Naive B cell (primary cell): ENCODE data around the gene SPDYE16. TPM values are rescaled to one million over a fixed set of nuclear protein-coding genes. Genes with fewer than 3 reads are reported as not detected.
"Not testable (repeated sequence)": the region's sequence is repeated elsewhere in the genome, so short reads cannot be mapped to it uniquely, and the experiment has no call there.

Source experiments
- ATAC-seq, 2 donors: fragments of 150-1000 bp; cut with Tn5 transposase; 2 replicates each; pipeline ENCODE4 v1.10.0; 2021; ENCODE audit warnings: low read depth in 2 of 2, mild to moderate bottlenecking in 2 of 2, moderate library complexity in 2 of 2
- DNase-seq: peaks from one replicate; pipeline ENCODE4 v3.0.0; 2022
- H3K27ac Mint-ChIP-seq, 6 donors: one replicate each; pipeline ENCODE4 v1.8.0; 2020 to 2022; ENCODE audit warnings: mild to moderate bottlenecking in 6 of 6, mixed read lengths in 6 of 6, moderate library complexity in 5 of 6, inconsistent platforms in 2 of 6
- H3K27me3 Mint-ChIP-seq, 3 donors: one replicate each; pipeline ENCODE4 v1.8.0; 2021 to 2022; ENCODE audit warnings: mixed read lengths in 3 of 3, mild to moderate bottlenecking in 1 of 3
- H3K36me3 Mint-ChIP-seq, 2 donors: one replicate each; pipeline ENCODE4 v1.8.0; 2020 to 2022; ENCODE audit warnings: mixed read lengths in 2 of 2, inconsistent platforms in 1 of 2, mild to moderate bottlenecking in 1 of 2
- H3K4me1 Mint-ChIP-seq, 3 donors: one replicate each; pipeline ENCODE4 v1.8.0; 2020 to 2022; ENCODE audit warnings: mixed read lengths in 3 of 3, inconsistent platforms in 1 of 3, mild to moderate bottlenecking in 1 of 3, moderate library complexity in 1 of 3
- H3K4me3 Mint-ChIP-seq, 8 donors: one replicate each; pipeline ENCODE4 v1.8.0; 2020 to 2022; ENCODE audit warnings: mild to moderate bottlenecking in 8 of 8, mixed read lengths in 8 of 8, moderate library complexity in 8 of 8, inconsistent platforms in 2 of 8
- H3K9me3 Mint-ChIP-seq, 7 donors: one replicate each; pipeline ENCODE4 v1.8.0; 2020 to 2022; ENCODE audit warnings: mixed read lengths in 7 of 7, mild to moderate bottlenecking in 5 of 7, inconsistent platforms in 2 of 7, moderate library complexity in 1 of 7
- polyA plus RNA-seq, 6 donors: library from polyadenylated mRNA; unstranded; fragments of 300-500 nt; fragmentation: Illumina TruSeq; gene quantifications; one replicate each; pipeline ENCODE4 v1.2.3, GENCODE V29; 2021; ENCODE audit warnings: low read depth in 6 of 6

Gene SPDYE16
- polyA plus RNA-seq, 6 donors from 2014 or later = 0.08 to 0.15 (median 0.09) TPM; not detected in 3

GRCh38 chr7:76514926-76515771 is 27.9 kb downstream of the SPDYE16 start:
- Mint-ChIP-seq H3K9me3 (no peaks in the 10 kb centered on the region), H3K27me3 (peaks cover 0 to 14% (median 0%) of the 10 kb centered on the region in 3 donors), H3K4me3 (no peak overlapping the region), H3K27ac (peak overlapping the region in 1 of 6 donors; percentile 95), H3K36me3 (no peaks in the 10 kb centered on the region), H3K4me1 (peaks cover 0 to 4% (median 0%) of the 10 kb centered on the region in 3 donors)
- ATAC-seq (no peak), DNase-seq (no peak)

DNA sequence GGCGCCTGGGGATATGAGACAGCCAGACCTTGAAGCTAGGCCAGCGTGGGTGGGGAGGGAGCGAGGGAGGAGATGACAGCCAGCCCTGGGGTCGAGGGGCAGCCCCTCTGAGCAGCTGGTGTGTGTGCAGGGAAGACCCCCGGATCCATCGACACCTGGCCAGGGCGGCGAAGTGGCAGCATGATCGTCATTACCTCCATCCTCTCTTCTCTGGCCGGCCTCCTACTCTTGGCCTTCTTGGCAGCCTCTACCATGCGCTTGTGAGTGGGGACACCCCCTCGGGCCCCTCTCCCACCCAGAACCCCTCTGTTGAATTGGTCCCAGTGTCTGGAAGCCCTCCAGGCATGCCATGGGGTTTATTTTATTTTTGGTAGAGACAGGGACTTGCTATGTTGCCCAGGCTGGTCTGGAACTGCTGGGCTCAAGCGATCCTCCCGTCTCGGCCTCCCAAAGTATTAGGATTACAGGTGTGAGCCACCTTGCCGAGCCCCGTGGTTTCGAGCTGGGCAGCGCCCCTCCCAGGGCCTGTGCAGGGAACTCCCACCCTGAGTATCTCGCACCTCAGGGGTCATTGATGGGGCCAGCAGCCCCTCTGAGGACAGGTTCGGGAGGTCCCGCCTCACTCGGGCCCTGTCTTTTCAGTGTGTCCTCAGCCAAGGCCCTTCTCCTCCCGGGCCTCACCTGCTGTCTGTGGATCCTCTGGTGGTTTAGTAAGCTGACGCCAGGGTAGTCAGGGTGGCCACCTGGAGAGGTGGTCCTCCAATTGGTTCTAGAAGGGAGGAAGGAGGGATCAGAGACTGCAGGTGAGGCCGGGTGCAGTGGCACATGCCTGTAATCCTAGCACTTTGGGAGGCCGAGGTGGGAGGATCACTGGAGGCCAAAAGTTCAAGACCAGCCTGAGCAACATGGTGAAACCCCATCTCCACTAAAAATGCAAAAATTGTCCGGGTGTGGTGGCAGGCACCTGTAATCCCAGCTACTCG is 29.0 kb downstream of the SPDYE16 start:
- Mint-ChIP-seq H3K4me1 (peaks cover 0 to 4% (median 0%) of the 10 kb centered on the region in 3 donors), H3K4me3 (peak overlapping the region in 1 of 8 donors; percentile 29), H3K27ac (peak overlapping the region in 1 of 6 donors; percentile 95), H3K36me3 (no peaks in the 10 kb centered on the region), H3K9me3 (no peaks in the 10 kb centered on the region), H3K27me3 (peaks cover 0 to 14% (median 0%) of the 10 kb centered on the region in 3 donors)
- no peak for ATAC-seq
- DNase-seq = no peak

- no peaks in the 10 kb centered on the region for H3K9me3 Mint-ChIP-seq
- H3K4me3 Mint-ChIP-seq = no peak overlapping the region
- no peak for ATAC-seq
- H3K27ac Mint-ChIP-seq = no peak overlapping the region
- no peaks in the 10 kb centered on the region for H3K36me3 Mint-ChIP-seq
- peaks cover 0 to 4% (median 0%) of the 10 kb centered on the region in 3 donors for H3K4me1 Mint-ChIP-seq
- peaks cover 0 to 14% (median 0%) of the 10 kb centered on the region in 3 donors for H3K27me3 Mint-ChIP-seq
- no peak for DNase-seq
Measured at GRCh38 chr7:76512941-76513816, 29.9 kb downstream of the SPDYE16 start.

DNA sequence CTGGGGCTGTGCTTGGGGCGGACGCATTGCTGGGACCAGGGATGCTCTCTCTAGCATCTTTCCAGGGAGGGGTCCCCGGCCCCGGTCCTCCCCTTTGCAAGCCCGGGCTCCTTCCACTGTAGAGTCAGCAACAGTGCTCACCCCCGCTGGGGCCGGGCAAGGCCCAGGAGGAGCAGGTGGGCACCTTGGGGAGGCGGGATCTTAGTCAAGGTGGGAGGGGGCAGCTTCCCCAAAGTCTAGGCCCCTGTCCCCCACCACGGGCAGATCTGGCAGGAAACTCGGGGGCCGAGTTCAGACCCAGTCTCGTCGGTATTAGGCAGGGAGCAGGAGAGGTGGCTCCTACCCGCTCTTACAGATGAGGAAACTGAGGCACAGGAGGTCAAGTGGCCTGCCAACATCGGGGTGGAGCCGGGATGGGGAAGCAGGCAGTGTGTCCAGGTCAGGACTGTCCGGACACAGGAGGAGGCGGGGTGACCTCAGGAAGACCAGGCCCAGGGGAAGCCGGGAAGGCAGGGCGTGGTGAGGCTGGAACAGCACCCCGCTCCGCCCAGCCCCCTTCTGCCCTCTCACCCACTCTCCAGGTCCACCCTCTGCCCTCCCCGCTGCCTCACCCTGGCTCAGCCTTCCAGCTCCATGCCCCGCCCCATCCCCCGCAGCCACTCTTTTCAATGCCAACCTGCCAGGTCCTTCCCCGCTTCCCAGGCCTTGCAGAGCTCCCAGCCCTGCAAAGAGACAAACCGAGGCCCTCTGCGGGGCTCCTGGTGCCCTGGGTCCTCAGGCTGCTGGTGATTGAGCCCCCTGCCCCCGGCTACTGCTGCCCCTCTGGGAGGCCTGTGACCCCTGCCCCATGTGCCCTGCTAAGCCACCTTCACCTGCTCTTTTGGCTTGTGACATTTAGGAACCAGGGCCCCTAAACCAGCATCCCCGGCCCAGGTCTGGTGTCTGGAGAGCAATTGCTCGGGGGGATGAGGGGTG is 30.9 kb downstream of the SPDYE16 start:
- peaks cover 0 to 13% (median 0%) of the 10 kb centered on the region in 3 donors for H3K27me3 Mint-ChIP-seq
- not testable (repeated sequence) for H3K4me1 Mint-ChIP-seq, ATAC-seq, H3K36me3 Mint-ChIP-seq, DNase-seq, H3K27ac Mint-ChIP-seq, H3K4me3 Mint-ChIP-seq, H3K9me3 Mint-ChIP-seq

DNA sequence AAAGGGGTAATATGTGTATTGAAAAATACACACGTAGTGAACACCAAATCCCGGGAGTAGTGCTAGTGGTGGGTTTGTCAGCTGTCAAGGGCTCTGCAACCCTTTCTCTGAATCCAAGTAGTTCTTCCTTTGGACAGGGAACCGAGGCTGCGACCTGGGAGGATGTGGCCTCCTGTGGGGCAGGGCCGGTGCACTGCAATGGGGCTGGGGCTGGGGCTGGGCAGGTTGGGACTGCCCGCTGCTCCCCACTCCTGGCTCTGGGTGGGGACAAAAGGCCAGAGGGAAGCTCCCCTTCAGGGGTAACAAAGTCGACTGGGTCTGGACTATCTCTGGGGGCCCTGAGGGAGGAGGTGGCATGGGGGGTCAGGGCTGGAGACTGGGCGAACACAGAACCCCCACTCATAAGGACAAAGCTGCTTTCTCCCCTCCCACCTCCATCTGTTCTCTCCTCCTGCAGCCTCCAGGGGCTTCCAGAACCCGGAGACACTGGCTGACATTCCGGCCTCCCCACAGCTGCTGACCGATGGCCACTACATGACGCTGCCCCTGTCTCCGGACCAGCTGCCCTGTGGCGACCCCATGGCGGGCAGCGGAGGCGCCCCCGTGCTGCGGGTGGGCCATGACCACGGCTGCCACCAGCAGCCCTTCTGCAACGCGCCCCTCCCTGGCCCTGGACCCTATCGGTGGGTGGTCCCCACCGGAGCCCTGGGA is 31.7 kb downstream of the SPDYE16 start:
- H3K4me3 Mint-ChIP-seq, H3K4me1 Mint-ChIP-seq, ATAC-seq, H3K27me3 Mint-ChIP-seq, H3K27ac Mint-ChIP-seq, DNase-seq, H3K36me3 Mint-ChIP-seq, H3K9me3 Mint-ChIP-seq: not testable (repeated sequence)

DNA sequence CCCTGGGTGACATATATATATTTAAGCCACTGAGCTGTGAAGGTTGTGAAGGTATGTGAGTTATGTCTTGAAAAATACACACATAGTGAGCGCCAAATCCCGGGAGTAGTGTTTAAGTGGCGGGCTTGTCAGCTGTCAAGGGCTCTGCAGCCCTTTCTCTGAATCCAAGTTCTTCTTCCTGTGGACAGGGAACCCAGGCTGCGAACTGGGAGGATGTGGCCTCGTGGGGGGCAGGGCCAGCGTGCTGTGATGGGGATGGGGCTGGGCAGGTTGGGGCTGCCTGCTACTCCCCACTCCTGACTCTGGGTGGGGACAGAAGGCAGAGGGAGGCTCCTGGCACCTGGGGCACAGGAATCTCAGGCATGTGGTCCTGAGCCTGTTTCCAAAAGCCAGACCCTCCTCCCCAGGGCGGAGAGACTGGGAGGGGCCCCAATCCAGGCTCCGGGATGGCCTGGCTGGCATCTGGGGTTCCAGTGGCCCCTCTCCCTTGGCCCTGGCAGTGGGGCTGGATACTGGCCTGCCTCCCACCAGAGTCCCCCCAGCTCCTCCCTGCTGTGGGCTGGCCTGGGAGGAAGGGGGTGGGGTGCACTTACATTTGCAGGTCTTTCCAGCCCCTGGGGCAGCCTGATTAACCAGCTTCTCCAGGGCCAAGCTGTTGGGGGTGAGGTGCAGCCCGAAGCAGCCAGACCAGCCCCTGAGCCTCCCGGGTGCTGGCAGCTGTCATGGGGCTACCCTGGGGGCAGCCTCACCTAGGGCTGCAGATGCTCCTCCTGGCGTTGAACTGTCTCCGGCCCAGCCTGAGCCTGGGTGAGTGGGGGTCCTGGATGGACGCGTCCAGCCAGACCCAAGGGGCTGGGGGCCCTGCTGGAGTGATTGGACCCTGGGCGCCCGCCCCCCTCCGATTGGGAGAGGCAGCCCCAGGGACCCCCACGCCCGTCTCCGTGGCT is 32.9 kb downstream of the SPDYE16 start, which contains the start of gene UPK3B:
Gene UPK3B, plus strand, starts transcription at position 622 of the 947 bp plus-strand sequence. Its CDS starts 101 bp downstream, at position 723.
- Mint-ChIP-seq H3K9me3 (no peaks in the 10 kb centered on the region), H3K27ac (peak within 1 kb of the TSS in 2 of 6 donors; percentile 21 to 54), H3K4me1 (peaks cover 0 to 4% (median 0%) of the 10 kb centered on the region in 3 donors), H3K4me3 (no peak within 1 kb of the TSS), H3K36me3 (no peaks in the 10 kb centered on the region), H3K27me3 (peaks cover 0 to 4% (median 0%) of the 10 kb centered on the region in 3 donors)
- ATAC-seq (no peak), DNase-seq (no peak)

- Mint-ChIP-seq H3K36me3 (no peaks in the 10 kb centered on the region), H3K4me1 (no peaks in the 10 kb centered on the region), H3K4me3 (peak overlapping the region in 1 of 8 donors; percentile 35), H3K9me3 (no peaks in the 10 kb centered on the region), H3K27me3 (no peaks in the 10 kb centered on the region), H3K27ac (no peak overlapping the region)
- ATAC-seq = no peak
- DNase-seq = no peak
Measured at GRCh38 chr7:76507723-76508406, 35.2 kb downstream of the SPDYE16 start.

DNA sequence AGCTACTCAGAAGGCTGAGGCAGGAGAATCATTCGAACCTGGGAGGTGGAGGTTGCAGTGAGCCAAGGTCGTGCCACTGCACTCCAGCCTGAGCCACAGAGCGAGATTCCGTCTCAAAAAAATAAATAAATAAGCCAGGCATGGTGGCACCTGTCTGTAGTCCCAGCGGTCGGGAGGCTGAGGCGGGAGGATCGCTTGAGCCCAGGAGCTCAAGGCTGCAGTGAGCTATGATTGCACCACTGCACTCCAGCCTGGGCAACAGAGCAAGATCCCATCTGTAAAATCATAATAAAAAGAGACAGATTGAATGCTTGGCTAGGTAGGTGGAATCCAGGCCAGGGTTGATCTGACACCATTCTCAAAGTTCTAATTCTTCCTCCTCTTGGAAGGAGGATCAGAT is 36.5 kb downstream of the SPDYE16 start:
- H3K9me3 Mint-ChIP-seq, H3K36me3 Mint-ChIP-seq, H3K27ac Mint-ChIP-seq, H3K4me3 Mint-ChIP-seq, H3K4me1 Mint-ChIP-seq, ATAC-seq, H3K27me3 Mint-ChIP-seq, DNase-seq: not testable (repeated sequence)

DNA sequence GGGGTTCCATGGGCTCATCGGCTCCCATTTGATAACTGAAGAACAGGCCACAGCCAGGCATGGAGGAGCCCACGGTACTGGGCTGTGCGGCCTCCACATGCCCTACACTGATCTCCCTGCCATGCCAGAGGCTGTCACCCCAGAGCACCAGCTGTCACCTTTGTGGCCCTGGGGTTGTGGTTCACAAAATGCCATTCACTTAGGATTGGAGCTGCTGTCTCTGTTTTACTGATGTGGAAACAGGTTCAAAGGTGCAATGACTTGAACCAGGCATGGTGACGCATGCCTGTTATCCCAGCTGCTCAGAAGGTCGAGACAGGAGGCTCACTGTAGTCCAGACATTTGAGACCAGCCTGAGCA is 37.0 kb downstream of the SPDYE16 start:
- Mint-ChIP-seq H3K4me3 (peak overlapping the region in 1 of 8 donors; percentile 35), H3K36me3 (no peaks in the 10 kb centered on the region), H3K4me1 (peaks cover 0 to 4% (median 0%) of the 10 kb centered on the region in 3 donors), H3K27ac (no peak overlapping the region), H3K9me3 (no peaks in the 10 kb centered on the region), H3K27me3 (no peaks in the 10 kb centered on the region)
- DNase-seq (no peak), ATAC-seq (no peak)
